Immature natural killer cell (primary cell): Measurements from ENCODE around the gene SPOCK1. TPM values are rescaled to one million over a fixed set of nuclear protein-coding genes. Genes with fewer than 3 reads are reported as not detected.

ENCODE experiments used
- DNase-seq, 3 donors: peaks; one replicate each; pipeline ENCODE4 v3.0.0; 2022; ENCODE audit warnings: mixed read lengths in 1 of 3
- H3K27ac Mint-ChIP-seq, 6 donors: one replicate each; pipeline ENCODE4 v1.8.0; 2020; ENCODE audit warnings: mixed read lengths in 6 of 6, mild to moderate bottlenecking in 5 of 6, inconsistent platforms in 4 of 6, moderate library complexity in 3 of 6
- H3K27me3 Mint-ChIP-seq, 3 donors: one replicate each; pipeline ENCODE4 v1.8.0; 2020 to 2021; ENCODE audit warnings: low read depth in 3 of 3, mild to moderate bottlenecking in 3 of 3, mixed read lengths in 3 of 3, moderate library complexity in 3 of 3, inconsistent platforms in 1 of 3
- H3K36me3 Mint-ChIP-seq, 3 donors: one replicate each; pipeline ENCODE4 v1.8.0; 2020; ENCODE audit warnings: mixed read lengths in 3 of 3, inconsistent platforms in 2 of 3, mild to moderate bottlenecking in 2 of 3
- H3K4me1 Mint-ChIP-seq, 2 donors: one replicate each; pipeline ENCODE4 v1.8.0; 2020; ENCODE audit warnings: inconsistent platforms in 2 of 2, mild to moderate bottlenecking in 2 of 2, mixed read lengths in 2 of 2, moderate library complexity in 1 of 2
- H3K4me3 Mint-ChIP-seq, 5 donors: one replicate each; pipeline ENCODE4 v1.8.0; 2020; ENCODE audit warnings: mild to moderate bottlenecking in 5 of 5, mixed read lengths in 5 of 5, inconsistent platforms in 3 of 5, moderate library complexity in 3 of 5
- H3K9me3 Mint-ChIP-seq, 6 donors: one replicate each; pipeline ENCODE4 v1.8.0; 2020; ENCODE audit warnings: mild to moderate bottlenecking in 6 of 6, mixed read lengths in 6 of 6, inconsistent platforms in 4 of 6, moderate library complexity in 3 of 6
- polyA plus RNA-seq, 3 donors: library from polyadenylated mRNA; unstranded; fragments of 300-500 nt; fragmentation: Illumina TruSeq; gene quantifications; one replicate each; pipeline ENCODE4 v1.2.3, GENCODE V29; 2021

The SPOCK1 gene
- polyA plus RNA-seq, 3 donors from 2014 or later = not detected

- Mint-ChIP-seq H3K9me3 (peaks cover 0 to 6% (median 0%) of the 10 kb centered on the region in 6 donors), H3K27me3 (peaks cover 2 to 6% (median 2%) of the 10 kb centered on the region in 3 donors), H3K36me3 (no peaks in the 10 kb centered on the region), H3K27ac (no peak overlapping the region), H3K4me1 (no peaks in the 10 kb centered on the region), H3K4me3 (no peak overlapping the region)
- no peak for DNase-seq
These were observed 296.0 kb downstream of the SPOCK1 start for GRCh38 chr5:137203011-137203632.

- no peaks in the 10 kb centered on the region for H3K4me1 Mint-ChIP-seq
- H3K27me3 Mint-ChIP-seq = peaks cover 2 to 6% (median 2%) of the 10 kb centered on the region in 3 donors
- H3K27ac Mint-ChIP-seq = no peak overlapping the region
- H3K9me3 Mint-ChIP-seq = peaks cover 0 to 6% (median 0%) of the 10 kb centered on the region in 6 donors
- H3K4me3 Mint-ChIP-seq = no peak overlapping the region
- DNase-seq = no peak
- no peaks in the 10 kb centered on the region for H3K36me3 Mint-ChIP-seq
These were observed 297.2 kb downstream of the SPOCK1 start for GRCh38 chr5:137201876-137202275.

GRCh38 chr5:137200906-137201700, 298.0 kb downstream of the SPOCK1 start:
- DNase-seq = no peak
- Mint-ChIP-seq H3K4me1 (no peaks in the 10 kb centered on the region), H3K27ac (no peak overlapping the region), H3K36me3 (no peaks in the 10 kb centered on the region), H3K4me3 (no peak overlapping the region), H3K9me3 (peaks cover 0 to 6% (median 0%) of the 10 kb centered on the region in 6 donors), H3K27me3 (peaks cover 2 to 6% (median 2%) of the 10 kb centered on the region in 3 donors)

- H3K4me1 Mint-ChIP-seq = no peaks in the 10 kb centered on the region
- peaks cover 2 to 6% (median 2%) of the 10 kb centered on the region in 3 donors for H3K27me3 Mint-ChIP-seq
- no peak overlapping the region for H3K4me3 Mint-ChIP-seq
- no peak for DNase-seq
- H3K9me3 Mint-ChIP-seq = peaks cover 0 to 5% (median 0%) of the 10 kb centered on the region in 6 donors
- H3K36me3 Mint-ChIP-seq = no peaks in the 10 kb centered on the region
- H3K27ac Mint-ChIP-seq = no peak overlapping the region
These were observed 299.2 kb downstream of the SPOCK1 start for GRCh38 chr5:137199966-137200365.

- Mint-ChIP-seq H3K4me3 (no peak overlapping the region), H3K4me1 (no peaks in the 10 kb centered on the region), H3K27ac (no peak overlapping the region), H3K9me3 (peaks cover 0 to 5% (median 0%) of the 10 kb centered on the region in 6 donors), H3K27me3 (peaks cover 0 to 5% (median 2%) of the 10 kb centered on the region in 3 donors), H3K36me3 (no peaks in the 10 kb centered on the region)
- DNase-seq = no peak
These were observed 299.9 kb downstream of the SPOCK1 start for GRCh38 chr5:137199201-137199600.

GRCh38 chr5:137195483-137195882, 303.6 kb downstream of the SPOCK1 start:
- Mint-ChIP-seq H3K9me3 (peaks cover 0 to 7% (median 0%) of the 10 kb centered on the region in 6 donors), H3K27ac (no peak overlapping the region), H3K4me1 (no peaks in the 10 kb centered on the region), H3K4me3 (no peak overlapping the region), H3K36me3 (no peaks in the 10 kb centered on the region), H3K27me3 (peaks cover 0 to 3% (median 0%) of the 10 kb centered on the region in 3 donors)
- no peak for DNase-seq

GRCh38 chr5:137194300-137194699, 304.8 kb downstream of the SPOCK1 start:
- H3K4me3 Mint-ChIP-seq = no peak overlapping the region
- H3K27ac Mint-ChIP-seq = no peak overlapping the region
- no peak for DNase-seq
- no peaks in the 10 kb centered on the region for H3K36me3 Mint-ChIP-seq
- peaks cover 0 to 6% (median 0%) of the 10 kb centered on the region in 6 donors for H3K9me3 Mint-ChIP-seq
- peaks cover 0 to 3% (median 3%) of the 10 kb centered on the region in 3 donors for H3K27me3 Mint-ChIP-seq
- H3K4me1 Mint-ChIP-seq = no peaks in the 10 kb centered on the region

GRCh38 chr5:137192293-137192743, 306.8 kb downstream of the SPOCK1 start:
- Mint-ChIP-seq H3K36me3 (no peaks in the 10 kb centered on the region), H3K4me3 (no peak overlapping the region), H3K27ac (no peak overlapping the region), H3K27me3 (peaks cover 0 to 3% (median 1%) of the 10 kb centered on the region in 3 donors), H3K4me1 (no peaks in the 10 kb centered on the region), H3K9me3 (peaks cover 0 to 6% (median 0%) of the 10 kb centered on the region in 6 donors)
- no peak for DNase-seq

- DNase-seq = no peak
- peaks cover 0 to 4% (median 0%) of the 10 kb centered on the region in 6 donors for H3K9me3 Mint-ChIP-seq
- H3K4me3 Mint-ChIP-seq = no peak overlapping the region
These were observed 307.9 kb downstream of the SPOCK1 start for GRCh38 chr5:137191179-137191578.

GRCh38 chr5:137190441-137190840, 308.7 kb downstream of the SPOCK1 start:
- H3K36me3 Mint-ChIP-seq = no peaks in the 10 kb centered on the region
- H3K9me3 Mint-ChIP-seq = peaks cover 0 to 4% (median 0%) of the 10 kb centered on the region in 6 donors
- peaks cover 0 to 3% (median 1%) of the 10 kb centered on the region in 3 donors for H3K27me3 Mint-ChIP-seq
- no peaks in the 10 kb centered on the region for H3K4me1 Mint-ChIP-seq
- H3K27ac Mint-ChIP-seq = no peak overlapping the region
- DNase-seq = no peak
- no peak overlapping the region for H3K4me3 Mint-ChIP-seq

More at GRCh38 chr5:137191179-137191578, 307.9 kb downstream of the SPOCK1 start:
- no peaks in the 10 kb centered on the region for H3K36me3 Mint-ChIP-seq
- H3K27me3 Mint-ChIP-seq = peaks cover 0 to 3% (median 1%) of the 10 kb centered on the region in 3 donors
- no peak overlapping the region for H3K27ac Mint-ChIP-seq
- no peaks in the 10 kb centered on the region for H3K4me1 Mint-ChIP-seq

GRCh38 chr5:137190031-137190430, 309.1 kb downstream of the SPOCK1 start:
- Mint-ChIP-seq H3K36me3 (no peaks in the 10 kb centered on the region), H3K27me3 (peaks cover 0 to 3% (median 1%) of the 10 kb centered on the region in 3 donors), H3K4me3 (no peak overlapping the region), H3K27ac (no peak overlapping the region), H3K9me3 (peaks cover 0 to 2% (median 0%) of the 10 kb centered on the region in 6 donors), H3K4me1 (no peaks in the 10 kb centered on the region)
- no peak for DNase-seq

- Mint-ChIP-seq H3K36me3 (no peaks in the 10 kb centered on the region), H3K27ac (no peak overlapping the region), H3K9me3 (peaks cover 0 to 2% (median 0%) of the 10 kb centered on the region in 6 donors)
These were observed 310.6 kb downstream of the SPOCK1 start for GRCh38 chr5:137188566-137188965.

GRCh38 chr5:137186759-137187461, 312.2 kb downstream of the SPOCK1 start:
- H3K4me3 Mint-ChIP-seq = no peak overlapping the region
- peaks cover 0 to 3% (median 0%) of the 10 kb centered on the region in 3 donors for H3K27me3 Mint-ChIP-seq
- H3K9me3 Mint-ChIP-seq = peaks cover 0 to 2% (median 0%) of the 10 kb centered on the region in 6 donors
- H3K27ac Mint-ChIP-seq = no peak overlapping the region
- no peaks in the 10 kb centered on the region for H3K36me3 Mint-ChIP-seq
- no peaks in the 10 kb centered on the region for H3K4me1 Mint-ChIP-seq
- DNase-seq = no peak

More at GRCh38 chr5:137188566-137188965, 310.6 kb downstream of the SPOCK1 start:
- no peaks in the 10 kb centered on the region for H3K4me1 Mint-ChIP-seq
- no peak for DNase-seq
- H3K27me3 Mint-ChIP-seq = peaks cover 0 to 3% (median 0%) of the 10 kb centered on the region in 3 donors
- no peak overlapping the region for H3K4me3 Mint-ChIP-seq
